SH-SY5Y (cell line): ENCODE data around the gene MYOM3.

Source experiments
- GATA2 ChIP-seq: IDR thresholded peaks from 2 replicates; pipeline ENCODE4 v1.6.1; 2011; ENCODE audit warnings: mild to moderate bottlenecking, low read depth, low read length
- GATA3 ChIP-seq: IDR thresholded peaks from 2 replicates; pipeline ENCODE4 v1.6.1; 2011; ENCODE audit warnings: low read depth, mild to moderate bottlenecking, low read length, moderate library complexity

The MYOM3 gene

DNA sequence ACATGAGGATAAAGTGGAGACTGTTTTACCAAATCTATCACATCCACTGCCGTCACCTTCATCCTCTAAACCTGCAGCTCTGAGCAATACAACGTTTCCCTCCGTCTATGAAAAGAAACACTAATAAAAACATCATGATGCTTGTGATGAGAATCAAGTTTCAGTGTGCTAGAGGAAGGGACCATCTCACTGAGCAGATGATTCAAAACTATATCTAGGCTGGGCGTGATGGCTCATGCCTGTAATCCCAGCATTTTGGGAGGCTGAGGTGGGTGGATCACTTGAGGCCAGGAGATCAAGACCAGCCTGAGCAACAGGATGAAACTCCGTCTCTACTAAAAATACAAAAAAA lies 14.7 kb upstream of the MYOM3 start:
- no peak for TF ChIP-seq GATA3
- no peak for TF ChIP-seq GATA2

GRCh38 chr1:24126018-24126671 lies 14.2 kb upstream of the MYOM3 start:
- TF ChIP-seq GATA3 = no peak
- TF ChIP-seq GATA2 = no peak

DNA sequence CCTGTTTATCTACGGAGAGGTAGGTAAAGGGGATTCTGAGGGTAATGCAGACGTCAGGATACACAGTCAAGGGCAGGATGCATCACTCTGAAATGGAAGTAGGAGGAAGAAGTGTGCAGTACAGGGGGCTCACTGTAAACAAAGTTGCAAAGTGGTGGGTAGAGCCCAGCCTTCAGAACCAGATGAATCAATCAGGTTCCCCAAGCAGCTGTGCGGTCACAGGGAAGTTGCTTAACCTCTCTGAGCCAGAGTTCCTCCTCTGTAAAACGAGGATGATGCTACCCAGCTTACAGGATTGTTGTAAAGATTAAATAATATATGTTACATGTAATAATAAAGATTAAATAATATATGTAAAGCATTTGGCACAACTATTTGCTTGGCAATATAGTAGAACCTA lies 13.5 kb upstream of the MYOM3 start:
- TF ChIP-seq GATA3 (no peak), GATA2 (no peak)

DNA sequence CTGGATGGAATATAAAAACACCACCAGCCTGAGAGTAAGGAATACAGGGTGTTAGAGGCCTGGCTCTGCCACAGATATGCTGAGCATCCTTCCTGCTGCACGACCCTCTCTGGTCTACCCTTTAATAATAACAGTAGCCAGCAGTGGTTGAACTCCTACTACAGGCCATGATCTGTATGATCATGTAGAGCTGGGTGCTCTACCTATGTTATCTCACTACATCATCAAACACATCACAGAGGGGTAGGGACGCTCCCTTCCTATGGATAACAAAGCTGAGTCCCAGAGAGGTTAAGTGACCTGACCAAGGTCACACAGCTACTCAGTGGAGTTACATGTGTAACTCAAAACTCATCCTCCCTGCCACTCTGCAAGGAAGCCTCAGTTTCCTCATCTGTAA lies 13.0 kb upstream of the MYOM3 start:
- TF ChIP-seq GATA3 (no peak), GATA2 (no peak)

DNA sequence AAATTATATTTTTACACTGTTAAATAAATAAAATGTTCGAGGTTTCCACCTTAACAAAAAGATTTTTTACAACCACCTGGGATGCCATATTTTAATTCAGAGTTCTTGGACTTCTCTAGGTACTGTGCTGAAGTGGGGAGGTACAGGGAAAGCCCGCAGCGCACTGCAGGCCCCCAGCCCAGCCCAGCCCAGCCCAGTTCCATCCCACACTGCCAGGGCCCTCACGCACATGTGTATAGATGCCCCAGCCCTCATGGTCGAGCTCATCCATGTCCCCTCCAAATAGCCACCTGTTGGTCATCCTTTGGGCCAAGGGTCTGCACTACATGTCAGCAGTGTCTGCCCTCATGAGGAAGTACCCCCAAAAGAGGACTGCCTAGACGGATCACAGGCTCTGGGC lies 11.7 kb upstream of the MYOM3 start:
- TF ChIP-seq GATA2 (no peak), GATA3 (no peak)

DNA sequence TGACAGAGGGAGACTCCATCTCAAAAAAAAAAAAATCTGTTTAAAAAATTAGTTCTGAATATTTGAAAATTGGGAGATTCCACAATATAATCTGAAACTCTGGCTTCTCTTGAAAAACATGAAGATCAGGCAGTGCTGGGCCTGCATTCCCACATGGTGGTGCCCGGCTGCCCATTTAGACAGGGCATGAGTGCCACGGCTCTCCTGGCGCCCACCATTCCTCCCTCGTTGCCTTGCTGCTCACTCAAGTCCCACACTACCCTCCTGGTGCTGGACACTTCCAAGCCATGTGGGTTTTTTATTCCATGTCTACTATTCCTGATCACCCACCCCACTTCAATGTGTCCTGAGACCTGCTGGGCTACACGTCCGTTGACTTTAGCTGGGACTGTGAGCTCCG lies 10.8 kb upstream of the MYOM3 start:
- TF ChIP-seq GATA2 (no peak), GATA3 (no peak)

- no peak for TF ChIP-seq GATA2
- no peak for TF ChIP-seq GATA3
Observed at GRCh38 chr1:24121406-24121805, 9.5 kb upstream of the MYOM3 start.

GRCh38 chr1:24120965-24121364 lies 9.0 kb upstream of the MYOM3 start:
- TF ChIP-seq GATA3 = no peak
- TF ChIP-seq GATA2 = no peak

DNA sequence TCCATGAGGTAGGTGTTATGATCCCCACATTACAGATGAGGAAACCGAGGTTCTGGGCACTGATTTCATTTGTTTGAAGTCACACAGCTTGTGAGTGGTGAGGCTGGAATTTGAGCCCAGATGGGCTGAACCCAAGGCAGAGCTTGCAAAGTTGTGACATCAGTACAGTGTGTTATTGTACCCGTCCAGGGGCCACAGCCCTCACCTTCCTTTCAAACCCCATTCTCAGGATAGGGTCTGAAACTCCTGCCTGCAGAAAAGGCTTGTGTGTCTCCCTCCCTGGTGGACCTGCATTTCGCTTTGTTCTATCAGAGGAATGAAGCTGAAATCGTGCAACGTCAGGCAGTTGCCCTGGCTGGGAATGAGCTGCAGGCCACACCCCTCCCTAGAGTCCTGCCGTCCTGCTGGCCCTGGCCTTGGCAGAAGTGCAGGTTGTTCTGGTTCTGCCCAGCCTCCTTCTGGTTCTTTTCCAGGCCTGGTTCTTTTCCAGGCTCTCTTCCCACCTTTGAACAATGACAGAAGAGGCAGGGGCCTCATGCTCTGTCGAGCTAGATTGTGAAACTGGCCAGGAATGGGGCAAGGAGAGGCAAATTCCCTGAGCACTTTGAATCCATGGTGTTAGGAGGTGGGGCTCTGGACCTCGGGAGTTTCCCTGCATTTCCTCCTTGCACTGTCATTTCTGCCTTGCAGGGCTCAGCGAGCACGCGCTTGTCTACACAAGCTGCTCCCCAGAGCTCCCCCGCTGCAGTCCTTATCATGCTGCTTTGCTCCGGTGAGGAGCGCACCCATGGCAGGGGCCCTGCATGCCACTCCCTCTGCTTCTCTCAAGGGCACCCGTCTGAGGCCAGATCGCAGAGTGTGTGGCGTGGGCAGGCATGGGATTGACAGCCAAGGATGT lies 8.2 kb upstream of the MYOM3 start:
- TF ChIP-seq GATA2 = no peak
- TF ChIP-seq GATA3 = no peak

- no peak for TF ChIP-seq GATA3
- no peak for TF ChIP-seq GATA2
Observed at GRCh38 chr1:24119489-24119858, 7.5 kb upstream of the MYOM3 start.

DNA sequence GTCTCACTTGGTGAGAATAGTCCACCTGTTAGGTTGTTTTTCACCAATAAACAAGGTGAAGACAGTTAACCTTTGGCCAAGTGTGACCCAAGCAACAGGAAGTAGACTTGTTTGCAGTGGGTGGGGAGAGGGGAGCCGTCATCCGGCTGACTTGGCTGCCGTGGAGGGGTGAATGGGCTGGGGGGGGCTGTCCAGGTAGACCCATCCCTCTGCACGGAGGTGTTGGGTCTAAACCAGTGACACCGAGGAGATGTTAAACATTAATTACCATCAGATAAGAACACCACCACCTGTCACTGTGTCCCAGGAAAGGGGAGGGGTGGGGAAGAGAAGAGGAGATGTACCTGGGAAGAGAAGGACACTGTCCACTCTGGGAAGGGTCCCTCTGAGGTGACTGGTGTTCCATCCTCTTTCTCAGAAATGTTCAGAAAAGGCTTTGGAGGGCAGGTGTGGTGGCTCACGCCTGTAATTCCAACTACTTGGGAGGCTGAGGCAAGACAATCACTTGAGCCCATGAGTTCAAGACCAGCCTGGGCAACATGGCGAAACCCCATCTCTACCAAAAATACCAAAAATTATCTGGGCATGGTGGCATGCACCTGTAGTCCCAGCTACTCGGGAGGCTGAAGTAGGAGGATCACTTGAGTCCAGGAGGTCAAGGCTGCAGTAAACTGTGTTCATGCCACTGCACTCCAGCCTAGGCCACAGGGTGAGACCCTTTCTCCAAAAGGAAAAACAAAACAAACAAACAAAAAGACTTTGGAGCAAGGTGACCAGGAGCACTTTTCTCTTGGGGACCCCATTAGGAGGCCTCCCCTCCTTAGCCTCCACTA lies 6.7 kb upstream of the MYOM3 start:
- TF ChIP-seq GATA2 = no peak
- TF ChIP-seq GATA3 = no peak

DNA sequence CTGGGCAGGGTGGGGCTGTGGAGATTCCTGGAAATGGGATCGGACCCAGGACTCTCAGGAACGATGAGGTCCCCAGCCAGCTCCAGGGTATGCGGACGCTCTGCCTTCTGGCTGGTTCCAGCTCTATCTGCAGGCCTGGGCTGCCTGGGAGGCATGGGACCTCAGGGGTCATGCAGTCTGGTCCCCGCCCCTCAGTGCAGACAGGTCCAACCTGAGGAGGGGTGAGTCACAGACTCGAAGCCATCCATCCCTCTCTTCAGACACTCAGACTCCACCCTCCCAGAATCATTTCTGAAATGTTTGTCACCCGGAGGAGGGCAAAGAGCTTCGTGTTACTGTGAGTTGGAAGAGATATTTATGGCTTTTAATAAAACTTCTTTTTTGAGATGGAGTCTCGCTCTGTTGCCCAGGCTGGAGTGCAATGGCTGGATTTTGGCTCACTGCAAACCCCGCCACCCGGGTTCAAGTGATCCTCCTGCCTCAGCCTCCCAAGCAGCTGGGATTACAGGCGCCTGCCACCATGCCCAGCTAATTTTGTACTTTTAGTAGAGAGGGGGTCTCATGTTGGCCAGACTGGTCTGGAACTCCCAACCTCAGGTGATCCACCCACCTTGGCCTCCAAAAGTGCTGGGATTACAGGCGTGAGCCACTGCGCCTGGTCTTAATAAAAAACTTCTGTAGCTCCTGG lies 5.9 kb upstream of the MYOM3 start:
- TF ChIP-seq GATA2 (no peak), GATA3 (no peak)

- no peak for TF ChIP-seq GATA3
- no peak for TF ChIP-seq GATA2
Observed at GRCh38 chr1:24117132-24117531, 5.2 kb upstream of the MYOM3 start.

DNA sequence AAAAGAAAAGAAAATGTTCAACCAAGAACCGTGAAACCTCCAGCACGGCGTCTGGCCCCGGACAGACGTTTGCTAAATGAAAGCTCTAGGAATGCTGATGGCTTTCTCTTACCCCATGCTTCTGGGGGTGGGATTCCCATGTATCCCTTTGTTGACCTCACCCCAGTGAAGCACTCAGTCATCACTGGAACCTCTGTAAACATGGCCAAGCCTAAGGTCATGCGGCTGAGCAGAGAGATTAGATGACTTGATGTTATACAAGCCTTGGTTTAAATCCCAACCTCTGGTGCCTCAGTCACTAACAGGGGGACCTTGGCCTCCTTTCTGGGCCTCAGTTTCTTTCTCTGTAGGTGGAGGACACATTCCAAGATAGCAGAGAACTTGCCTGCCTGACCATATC lies 2.8 kb upstream of the MYOM3 start:
- TF ChIP-seq GATA2 (no peak), GATA3 (no peak)

DNA sequence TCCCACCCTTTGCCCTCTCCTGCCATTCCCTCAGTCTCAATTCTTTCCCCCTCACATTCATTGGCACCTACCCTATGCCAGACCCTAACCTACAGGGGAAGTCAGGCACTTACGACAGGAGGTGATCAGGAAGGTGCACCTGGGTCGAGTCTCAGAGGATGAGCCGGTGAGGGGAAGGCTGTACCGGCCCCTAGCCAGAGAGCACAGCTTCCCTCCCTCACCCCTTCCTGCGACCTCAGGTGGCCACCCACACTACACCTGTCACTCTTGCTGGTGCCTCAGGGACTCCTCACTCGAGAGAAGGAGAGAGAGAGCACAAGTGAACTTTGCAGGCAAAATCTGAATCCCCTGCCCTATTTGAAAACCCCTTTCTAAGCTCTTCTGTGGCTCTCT lies 1.7 kb upstream of the MYOM3 start:
- TF ChIP-seq GATA2 = no peak
- TF ChIP-seq GATA3 = no peak

DNA sequence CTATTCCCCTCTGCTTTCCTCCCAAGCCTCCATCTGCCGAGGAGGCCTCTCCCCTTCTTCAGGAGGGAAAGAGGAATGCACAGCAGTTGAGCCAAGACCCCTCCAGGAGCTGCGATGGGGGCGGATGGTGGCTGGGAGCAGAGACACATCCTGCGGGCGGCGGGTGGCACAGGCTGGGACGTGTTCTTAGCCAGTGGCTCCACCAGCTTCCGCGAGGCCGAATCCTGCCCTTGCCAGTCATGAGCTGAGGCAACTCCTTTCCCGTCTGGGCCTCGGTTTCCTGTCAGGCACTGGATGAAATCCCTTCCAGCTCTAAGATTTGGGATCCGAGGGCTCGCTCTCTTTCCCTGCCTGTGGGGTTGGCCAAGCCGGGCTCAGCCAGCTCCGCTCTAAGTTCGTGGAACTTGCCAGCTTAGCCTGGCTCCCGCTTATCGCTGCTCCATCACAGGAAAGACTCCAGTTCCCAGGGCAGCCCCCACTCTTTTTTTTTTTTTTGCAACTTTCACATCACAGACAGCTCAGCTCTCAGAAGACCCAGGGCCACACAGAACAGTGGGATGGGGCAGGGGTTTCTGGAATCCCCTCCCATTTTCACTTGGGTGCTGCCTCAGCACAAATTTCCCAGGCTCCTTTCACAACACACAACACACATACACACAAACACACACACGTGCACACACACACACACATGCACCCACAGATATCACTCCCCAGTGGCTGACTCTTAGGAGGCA lies 506 bp downstream of the MYOM3 start:
- no peak for TF ChIP-seq GATA3
- peak; percentile 89 for TF ChIP-seq GATA2
